ENCODE results near the gene ACTR1A.
A peak's percentile ranks its signal among the peaks of the same experiment; 100 is the strongest.

ACTR1A gene

GRCh38 chr10:102545997-102546396, 43.5 kb upstream of the ACTR1A start:
- H3K9me3 ChIP-seq (ENCODE audit: control insufficient read depth, low read length) = no peaks in the 10 kb centered on the region
- TF ChIP-seq CTCF (IDR thresholded peaks at IDR 0.05) = no peak
- no peaks in the 10 kb centered on the region for H3K36me3 ChIP-seq (ENCODE audit: control insufficient read depth, insufficient read depth, low read length)
- no peaks in the 10 kb centered on the region for H3K27me3 ChIP-seq (ENCODE audit: control insufficient read depth, insufficient read depth, low read length)
- H3K27ac ChIP-seq = no peak overlapping the region
- no peak overlapping the region for H3K4me3 ChIP-seq (ENCODE audit: low read depth, low read length)
- no peak overlapping the region for H2AFZ ChIP-seq
- no peak overlapping the region for H3K4me2 ChIP-seq (ENCODE audit: low read length)
- H3K9ac ChIP-seq = no peak overlapping the region
- H3K79me2 ChIP-seq = peaks cover 19% of the 10 kb centered on the region
- no peaks in the 10 kb centered on the region for H3K4me1 ChIP-seq

GRCh38 chr10:102545265-102545871, 42.9 kb upstream of the ACTR1A start:
- H3K27ac ChIP-seq = no peak overlapping the region
- no peaks in the 10 kb centered on the region for H3K27me3 ChIP-seq (ENCODE audit: control insufficient read depth, insufficient read depth, low read length)
- TF ChIP-seq CTCF (IDR thresholded peaks at IDR 0.05) = no peak

GRCh38 chr10:102542800-102543418, 40.4 kb upstream of the ACTR1A start:
- Histone ChIP-seq H3K4me3 (ENCODE audit: low read depth, low read length) (no peak overlapping the region), H3K4me1 (no peaks in the 10 kb centered on the region), H3K27ac (no peak overlapping the region), H2AFZ (no peak overlapping the region), H3K79me2 (peaks cover 19% of the 10 kb centered on the region), H3K4me2 (ENCODE audit: low read length) (no peak overlapping the region), H3K9ac (no peak overlapping the region), H3K36me3 (ENCODE audit: control insufficient read depth, insufficient read depth, low read length) (no peaks in the 10 kb centered on the region), H3K9me3 (ENCODE audit: control insufficient read depth, low read length) (no peaks in the 10 kb centered on the region), H3K27me3 (ENCODE audit: control insufficient read depth, insufficient read depth, low read length) (no peaks in the 10 kb centered on the region)
- TF ChIP-seq CTCF (IDR thresholded peaks at IDR 0.05) = no peak

More at GRCh38 chr10:102545265-102545871, 42.9 kb upstream of the ACTR1A start:
- no peak overlapping the region for H3K4me3 ChIP-seq (ENCODE audit: low read depth, low read length)
- peaks cover 20% of the 10 kb centered on the region for H3K79me2 ChIP-seq
- no peak overlapping the region for H2AFZ ChIP-seq
- no peaks in the 10 kb centered on the region for H3K4me1 ChIP-seq
- H3K4me2 ChIP-seq (ENCODE audit: low read length) = no peak overlapping the region
- H3K9me3 ChIP-seq (ENCODE audit: control insufficient read depth, low read length) = no peaks in the 10 kb centered on the region
- no peaks in the 10 kb centered on the region for H3K36me3 ChIP-seq (ENCODE audit: control insufficient read depth, insufficient read depth, low read length)
- no peak overlapping the region for H3K9ac ChIP-seq

GRCh38 chr10:102540023-102540422, 37.5 kb upstream of the ACTR1A start:
- H3K4me3 ChIP-seq (ENCODE audit: low read depth, low read length) = no peak overlapping the region
- H3K36me3 ChIP-seq (ENCODE audit: control insufficient read depth, insufficient read depth, low read length) = no peaks in the 10 kb centered on the region
- no peak overlapping the region for H3K27ac ChIP-seq
- H3K9me3 ChIP-seq (ENCODE audit: control insufficient read depth, low read length) = no peaks in the 10 kb centered on the region
- H3K27me3 ChIP-seq (ENCODE audit: control insufficient read depth, insufficient read depth, low read length) = no peaks in the 10 kb centered on the region
- H3K4me1 ChIP-seq = no peaks in the 10 kb centered on the region
- peaks cover 15% of the 10 kb centered on the region for H3K79me2 ChIP-seq
- peak; percentile 42 for TF ChIP-seq CTCF (IDR thresholded peaks at IDR 0.05)
- no peak overlapping the region for H3K4me2 ChIP-seq (ENCODE audit: low read length)
- H3K9ac ChIP-seq = no peak overlapping the region
- H2AFZ ChIP-seq = no peak overlapping the region

GRCh38 chr10:102538811-102539210, 36.3 kb upstream of the ACTR1A start:
- no peak overlapping the region for H3K4me2 ChIP-seq (ENCODE audit: low read length)
- H2AFZ ChIP-seq = no peak overlapping the region
- no peaks in the 10 kb centered on the region for H3K36me3 ChIP-seq (ENCODE audit: control insufficient read depth, insufficient read depth, low read length)
- no peak overlapping the region for H3K9ac ChIP-seq
- H3K4me1 ChIP-seq = no peaks in the 10 kb centered on the region
- H3K4me3 ChIP-seq (ENCODE audit: low read depth, low read length) = no peak overlapping the region
- TF ChIP-seq CTCF (IDR thresholded peaks at IDR 0.05) = no peak
- peaks cover 8% of the 10 kb centered on the region for H3K79me2 ChIP-seq
- H3K9me3 ChIP-seq (ENCODE audit: control insufficient read depth, low read length) = no peaks in the 10 kb centered on the region
- H3K27me3 ChIP-seq (ENCODE audit: control insufficient read depth, insufficient read depth, low read length) = no peaks in the 10 kb centered on the region
- no peak overlapping the region for H3K27ac ChIP-seq
